GM19193 (cell line): ENCODE measurements around the gene KCNJ9.

Experiments used
- POLR2A ChIP-seq: IDR thresholded peaks from 4 replicates; pipeline ENCODE4 v1.6.1; 2011; ENCODE audit not compliant: insufficient read depth, insufficient read length; ENCODE audit errors: extremely low read depth

The KCNJ9 gene

GRCh38 chr1:160081261-160081936, at the start of gene KCNJ9:
TSS of gene KCNJ9 (plus strand) at chr1:160081538. CDS start at chr1:160084031, 2,493 bp downstream.
- no peak for TF ChIP-seq POLR2A

- no peak for TF ChIP-seq POLR2A
Observed at GRCh38 chr1:160032165-160032820, 49.0 kb upstream of the KCNJ9 start.

- TF ChIP-seq POLR2A, result no peak
Observed at GRCh38 chr1:160040476-160040875, 40.9 kb upstream of the KCNJ9 start.

- no peak for TF ChIP-seq POLR2A
Observed at GRCh38 chr1:160043543-160043942, 37.8 kb upstream of the KCNJ9 start.

GRCh38 chr1:160045653-160046052, 35.7 kb upstream of the KCNJ9 start:
- TF ChIP-seq POLR2A, result no peak

- TF ChIP-seq POLR2A, result no peak
Observed at GRCh38 chr1:160046494-160047110, 34.7 kb upstream of the KCNJ9 start.

- TF ChIP-seq POLR2A, result no peak
Observed at GRCh38 chr1:160047111-160047991, 34.0 kb upstream of the KCNJ9 start.

GRCh38 chr1:160048335-160048734, 33.0 kb upstream of the KCNJ9 start:
- TF ChIP-seq POLR2A, result no peak

- TF ChIP-seq POLR2A, result no peak
Observed at GRCh38 chr1:160049101-160049500, 32.2 kb upstream of the KCNJ9 start.

GRCh38 chr1:160050619-160051018, 30.7 kb upstream of the KCNJ9 start:
- TF ChIP-seq POLR2A, result no peak

- TF ChIP-seq POLR2A, result no peak
Observed at GRCh38 chr1:160052936-160053335, 28.4 kb upstream of the KCNJ9 start.

GRCh38 chr1:160053548-160054365, 27.6 kb upstream of the KCNJ9 start:
- TF ChIP-seq POLR2A, result no peak

- no peak for TF ChIP-seq POLR2A
Observed at GRCh38 chr1:160056648-160057169, 24.6 kb upstream of the KCNJ9 start.

GRCh38 chr1:160058087-160058486, 23.3 kb upstream of the KCNJ9 start:
- no peak for TF ChIP-seq POLR2A
